NCI-H82 treated with DMSO at 0.1 percent for 48 hours (cell line): ENCODE data around the gene SSBP3.

ENCODE experiments used
- DNase-seq: peaks from one replicate; lab custom pipeline; 2025; ENCODE audit not compliant: unreplicated experiment; lab: John Stamatoyannopoulos, UW

SSBP3 gene

DNA sequence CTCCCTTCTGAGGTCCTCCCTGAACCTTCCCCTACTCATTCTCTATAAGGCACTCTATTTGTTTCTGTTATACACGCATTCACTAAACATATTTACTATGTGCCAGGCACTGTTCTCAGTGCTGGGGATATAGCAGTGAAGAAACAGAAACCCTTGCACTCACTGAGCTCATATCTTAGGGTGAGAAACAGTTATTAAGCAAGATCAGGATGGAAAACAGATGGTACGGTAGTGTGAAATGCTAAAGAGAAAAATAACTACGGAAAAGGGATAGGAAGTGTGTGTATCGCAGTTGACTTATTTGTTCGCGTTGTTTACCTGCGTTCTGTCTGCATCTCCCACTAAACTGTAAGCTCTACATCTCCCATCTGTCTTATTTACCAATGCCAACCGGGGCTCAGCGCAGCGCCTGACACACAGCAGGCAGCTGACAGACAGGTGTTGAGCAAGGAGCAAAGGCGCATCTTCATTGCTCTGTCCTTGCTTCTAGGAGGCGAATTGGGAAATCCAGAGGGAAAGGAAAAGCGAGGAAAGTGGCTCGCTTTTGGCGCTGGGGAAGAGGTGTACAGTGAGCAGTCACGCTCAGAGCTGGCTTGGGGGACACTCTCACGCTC lies 206.9 kb downstream of the SSBP3 start:
- peak; percentile 19 for DNase-seq

DNA sequence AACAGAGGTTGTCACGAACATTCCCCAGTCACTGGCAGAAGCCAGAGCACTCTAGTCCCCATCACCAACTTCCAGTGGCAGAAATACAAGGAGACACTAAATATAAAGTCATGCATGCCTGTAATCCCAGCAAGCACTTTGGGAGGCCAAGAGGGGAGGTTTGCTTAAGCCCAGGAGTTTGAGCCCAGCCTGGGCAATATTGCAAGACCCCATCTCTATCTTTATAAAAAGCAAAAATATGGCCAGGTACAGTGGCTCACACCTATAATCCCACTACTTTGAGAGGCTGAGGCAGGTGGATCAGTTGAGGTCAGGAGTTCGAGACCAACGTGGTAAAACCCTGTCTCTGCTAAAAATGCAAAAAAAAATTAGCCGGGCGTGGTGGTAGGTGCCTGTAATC lies 212.7 kb downstream of the SSBP3 start:
- DNase-seq, result no peak

DNA sequence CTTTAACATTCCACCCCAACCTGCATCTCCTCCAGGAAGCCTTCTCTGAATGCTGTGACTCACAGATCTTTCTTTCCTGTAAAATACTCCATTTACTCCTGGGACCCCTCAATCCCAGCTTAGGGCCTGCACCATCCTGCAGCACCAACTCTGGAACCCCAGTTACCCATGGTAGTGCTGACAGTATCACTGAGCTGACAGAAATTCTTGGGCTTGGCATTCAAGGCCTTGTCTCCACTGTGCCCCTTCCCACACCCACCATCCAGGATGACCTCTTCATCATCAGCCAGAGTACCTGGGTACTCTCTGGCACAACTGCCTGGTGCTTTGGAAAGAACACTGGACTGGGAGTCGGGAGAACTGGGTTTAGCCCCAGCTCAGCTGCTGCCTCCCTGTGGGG lies 214.7 kb downstream of the SSBP3 start:
- no peak for DNase-seq

DNA sequence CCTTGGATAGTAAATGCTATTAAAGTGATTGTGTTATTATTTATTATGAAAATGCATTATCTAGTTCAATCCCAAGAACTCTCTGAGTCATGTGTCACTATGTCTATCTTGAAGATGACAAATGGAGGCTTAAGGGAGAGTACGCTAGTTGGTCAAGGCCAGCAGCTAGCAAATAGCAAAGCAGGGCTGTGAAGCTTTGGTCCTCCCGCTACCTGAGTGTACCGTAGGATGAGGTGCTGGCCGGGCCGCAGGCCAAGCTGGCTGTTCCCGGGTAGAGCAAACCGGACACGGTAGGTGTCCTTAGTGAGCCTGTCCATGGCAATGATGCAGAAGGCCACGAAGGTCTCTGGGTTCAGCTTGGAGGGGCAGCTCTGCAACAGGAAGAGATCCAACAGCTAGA lies 215.7 kb downstream of the SSBP3 start:
- DNase-seq, result no peak

DNA sequence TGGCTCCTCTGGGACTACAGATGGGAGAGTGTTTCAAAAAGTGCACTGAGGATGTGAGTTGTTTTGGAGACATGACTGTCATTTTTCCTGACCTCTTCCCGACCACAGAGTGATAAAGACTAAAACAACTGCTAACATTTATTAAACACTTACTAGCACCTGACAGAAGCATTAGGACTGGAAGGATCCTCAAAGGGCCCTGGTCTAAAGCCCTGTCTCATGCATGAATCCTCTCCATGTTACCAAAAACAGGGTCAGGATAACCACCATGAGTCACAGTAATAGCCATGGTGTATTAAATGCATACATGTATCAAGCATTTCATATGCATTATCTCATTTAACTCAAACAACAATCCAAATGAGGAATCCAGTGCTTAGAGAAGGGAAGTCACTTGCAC lies 217.9 kb downstream of the SSBP3 start:
- DNase-seq, result no peak

DNA sequence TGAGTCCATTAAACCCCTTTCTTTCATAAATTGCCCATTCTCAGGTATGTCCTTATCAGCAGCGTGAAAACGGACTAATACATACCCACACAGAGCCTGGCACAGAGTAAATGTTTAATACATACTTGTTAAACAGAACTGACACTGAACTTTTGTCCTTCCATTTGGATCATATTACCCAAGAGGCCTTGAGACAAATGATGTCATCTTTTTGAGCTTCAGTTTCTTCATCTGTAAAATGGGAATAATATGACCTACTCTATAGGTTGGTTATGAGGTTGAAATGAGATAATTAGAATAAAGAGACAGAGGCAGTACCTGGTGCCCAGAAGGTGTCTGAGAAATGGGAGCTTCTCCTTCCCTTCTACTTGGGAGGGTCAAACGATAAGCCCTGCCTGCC lies 220.1 kb downstream of the SSBP3 start:
- DNase-seq, result no peak

DNA sequence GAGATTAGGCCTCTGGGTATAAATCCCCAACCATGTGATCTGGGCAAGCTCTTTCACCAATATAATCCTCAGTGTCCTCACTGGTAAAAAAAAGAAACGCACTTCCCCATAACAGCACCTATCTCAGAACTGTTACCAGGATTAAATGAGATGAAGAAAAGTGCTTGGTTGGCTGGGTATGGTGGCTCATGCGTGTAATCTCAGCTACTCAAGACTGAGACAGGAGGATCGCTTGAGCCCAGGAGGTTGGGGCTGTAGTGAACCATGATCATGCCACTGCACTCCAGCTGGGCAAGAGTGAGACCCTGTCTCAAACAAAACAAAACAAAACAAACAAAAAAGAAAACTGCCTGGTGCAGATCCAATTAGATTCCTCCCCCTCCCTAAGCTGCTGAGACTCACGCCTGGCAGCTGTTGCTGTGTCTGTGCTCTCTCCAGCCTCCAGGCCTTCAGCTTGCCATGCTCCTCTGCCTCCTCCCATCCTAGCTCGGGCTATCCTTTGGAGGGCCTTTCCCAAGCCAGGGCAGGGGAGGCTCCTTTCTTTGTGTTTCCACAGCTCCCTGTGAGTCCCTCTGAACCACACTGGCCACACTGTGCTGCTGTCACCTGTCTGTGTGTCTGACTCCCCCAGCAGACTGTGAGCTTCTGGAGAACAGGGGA lies 225.4 kb downstream of the SSBP3 start:
- DNase-seq, result peak; percentile 98

DNA sequence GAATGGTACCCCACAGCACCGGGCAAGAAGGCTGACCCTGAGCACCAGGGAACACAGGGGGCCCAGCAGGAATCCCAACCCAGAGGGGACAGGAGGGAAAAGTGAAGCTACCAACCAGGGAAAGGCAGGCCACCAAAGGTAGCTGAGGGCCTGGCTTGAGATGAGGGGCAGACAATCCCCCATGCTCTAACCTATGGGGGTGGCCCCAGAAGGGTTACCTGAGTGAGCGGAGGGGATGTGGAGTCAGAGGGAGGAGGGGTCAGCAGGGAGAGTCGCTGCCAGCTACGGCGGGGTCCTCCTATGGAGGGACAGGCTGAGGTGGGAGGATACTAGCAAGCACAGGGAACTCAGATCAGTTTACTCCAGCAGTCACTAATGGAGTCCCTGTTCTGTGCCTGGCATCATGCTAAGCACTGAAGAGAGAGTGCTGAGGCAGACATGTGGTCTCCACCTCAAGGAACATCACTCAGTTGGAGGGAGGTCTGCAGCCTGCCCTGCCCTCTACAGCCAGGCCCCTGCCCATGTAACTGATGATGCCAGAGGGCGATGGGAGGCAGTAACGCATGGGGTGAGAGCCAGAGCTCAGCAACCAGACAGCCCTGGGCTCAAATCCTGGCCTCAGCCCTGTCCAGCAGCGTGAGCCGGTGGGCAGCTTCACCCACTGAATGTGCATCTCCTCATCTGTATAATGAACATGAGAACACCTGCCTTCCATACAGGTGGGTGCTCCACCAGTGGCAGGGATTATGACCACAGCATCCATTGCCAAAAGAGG lies 227.7 kb downstream of the SSBP3 start:
- no peak for DNase-seq

DNA sequence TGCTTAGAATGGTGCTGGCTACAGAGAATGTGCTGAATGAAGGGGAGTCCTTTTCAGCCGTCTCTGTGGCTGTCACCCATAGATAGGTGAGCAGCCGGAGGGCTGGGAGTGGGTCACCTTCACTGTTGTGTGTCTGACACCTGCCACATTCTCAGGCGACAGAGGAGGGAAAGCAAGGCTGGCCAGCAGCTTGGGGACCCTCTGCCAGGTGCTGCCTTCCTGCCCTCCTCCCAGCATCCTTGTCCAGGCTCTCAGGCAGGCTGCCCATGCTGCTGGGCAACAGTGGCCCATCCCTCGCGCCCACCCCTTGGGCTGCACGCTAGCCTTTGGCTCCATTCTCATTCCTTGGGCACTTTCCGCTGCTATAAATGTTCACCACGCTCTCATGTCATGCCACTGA lies 228.5 kb downstream of the SSBP3 start:
- DNase-seq, result no peak

DNA sequence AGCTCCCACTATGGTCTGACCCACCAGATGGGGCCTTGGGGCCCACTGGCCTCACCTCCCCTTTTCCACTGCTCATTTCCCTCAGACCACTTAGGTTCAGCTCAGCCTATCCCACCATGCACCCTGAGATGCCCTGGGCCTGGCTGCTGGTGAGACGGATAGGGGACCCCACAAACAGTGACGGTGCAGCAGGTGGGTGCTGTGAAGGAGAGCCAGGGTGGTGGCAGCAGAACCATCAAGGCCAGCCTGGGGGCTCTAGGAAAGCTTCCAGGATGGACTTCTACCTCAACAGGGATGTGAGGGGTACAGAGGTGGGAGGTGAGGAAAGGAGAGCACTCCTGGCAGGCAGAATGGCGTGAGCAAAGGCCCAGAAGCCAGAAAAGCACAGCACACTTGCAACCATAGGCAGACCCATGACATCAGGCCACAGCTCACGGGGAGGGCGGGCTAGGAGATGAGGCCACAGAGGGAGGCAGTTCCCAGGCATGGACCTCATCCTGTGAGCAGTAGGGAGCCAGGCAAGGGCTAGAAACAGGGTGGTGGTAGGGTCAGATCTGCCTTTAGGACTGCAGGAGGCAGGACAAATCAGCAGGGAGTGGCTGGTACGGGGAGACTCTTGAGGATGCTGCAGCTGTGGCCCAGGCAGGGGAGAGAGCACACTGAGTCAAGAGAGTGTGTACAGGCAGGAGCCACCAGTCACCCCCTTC lies 229.4 kb downstream of the SSBP3 start:
- DNase-seq, result no peak
